HCT116 (cell line): Measurements from ENCODE around the gene CADPS. TPM values are rescaled to one million over a fixed set of nuclear protein-coding genes. Genes with fewer than 3 reads are reported as not detected.

ENCODE experiments used
- ATAC-seq: fragments of 200-7000 bp; cut with Tn5 transposase; 2 replicates; pipeline ENCODE4 v1.9.1; 2020; ENCODE audit warnings: mild to moderate bottlenecking, moderate library complexity
- BruUV-seq: library from RNA; stranded (reverse); fragments of 400-500 nt; replicated peaks from 2 replicates; lab custom pipeline; 2021; lab: Mats Ljungman, UMichigan
- CTCF ChIA-PET: fragments of 300-600 bp; sonication (Branson Sonifier 250); formaldehyde crosslinking; loops from one replicate; lab custom pipeline; 2021; ENCODE audit warnings: antibody characterized with exemption; lab: Charles Lee
- POLR2A ChIA-PET: fragments of 300-600, 350-600 bp; sonication (Branson Sonifier 250); formaldehyde crosslinking; loops from one replicate; lab custom pipeline; 2021; ENCODE audit warnings: antibody characterized with exemption; lab: Charles Lee
- RAD21 ChIA-PET, 2 experiments: fragments of 300-600 bp; sonication (Branson Sonifier 250); formaldehyde crosslinking; loops; one replicate each; lab custom pipeline; 2023; ENCODE audit warnings: low total read pairs in 2 of 2; ENCODE audit not compliant: uncharacterized antibody in 2 of 2, unreplicated experiment in 2 of 2, low non-redundant PET in 1 of 2; lab: Charles Lee
- DNase-seq: peaks from one replicate; pipeline ENCODE4 v3.0.0-alpha.2; 2010; ENCODE audit warnings: low read depth, low spot score
- H2AFZ ChIP-seq: fragments of 200-600 bp; shearing (Covaris generic), sonication (generic); 2 replicates; pipeline ENCODE4 v1.6.1; 2017; ENCODE audit warnings: low read depth, mixed run types, mixed read lengths, antibody characterized with exemption, low read length; ENCODE audit not compliant: poor library complexity, severe bottlenecking
- H3K27ac ChIP-seq: 2 replicates; pipeline ENCODE4 v1.5.1; 2012; ENCODE audit warnings: low read depth, low read length
- H3K27me3 ChIP-seq: fragments of 200-600 bp; sonication (generic); 2 replicates; pipeline ENCODE4 v1.6.1; 2016; ENCODE audit warnings: mixed run types, low read length, mixed read lengths; ENCODE audit not compliant: insufficient read depth
- H3K36me3 ChIP-seq, 2 experiments: fragments of 200-500 bp in 1 of 2; fragments of 200-600 bp in 1 of 2; sonication (Bioruptor generic) in 1 of 2; sonication (generic) in 1 of 2; 2 replicates each; pipeline versions ENCODE4 v1.5.1 to v1.6.1; 2014 to 2016; ENCODE audit warnings: low read length in 2 of 2, inconsistent platforms in 1 of 2, mixed read lengths in 1 of 2, mixed run types in 1 of 2; ENCODE audit not compliant: insufficient read depth in 2 of 2, control insufficient read depth in 1 of 2
- H3K4me1 ChIP-seq, 2 experiments: fragments of 200-600 bp in 1 of 2; sonication (generic) in 1 of 2; 2 replicates each; pipeline versions ENCODE4 v1.5.1 to v1.6.1; 2012 to 2017; ENCODE audit warnings: low read length in 2 of 2, inconsistent platforms in 1 of 2, mild to moderate bottlenecking in 1 of 2, mixed read lengths in 1 of 2, mixed run types in 1 of 2, moderate library complexity in 1 of 2; ENCODE audit not compliant: insufficient read depth in 2 of 2, control insufficient read depth in 1 of 2
- H3K4me2 ChIP-seq: fragments of 200-600 bp; sonication (generic); 2 replicates; pipeline ENCODE4 v1.6.1; 2017; ENCODE audit warnings: mixed run types, low read length, mixed read lengths
- H3K4me3 ChIP-seq, 2 experiments: fragments of 200-600 bp in 1 of 2; sonication (generic) in 1 of 2; replicated peaks in 1 of 2; 2 replicates each; pipeline ENCODE4 v1.5.1; 2011 to 2016; ENCODE audit warnings: low read length in 2 of 2, control low read depth in 1 of 2, low read depth in 1 of 2, mild to moderate bottlenecking in 1 of 2, mixed read lengths in 1 of 2, mixed run types in 1 of 2
- H3K79me2 ChIP-seq: fragments of 200-600 bp; sonication (generic); 2 replicates; pipeline ENCODE4 v1.6.1; 2017; ENCODE audit warnings: mild to moderate bottlenecking, mixed run types, low read length, moderate library complexity, mixed read lengths; ENCODE audit not compliant: insufficient read depth
- H3K9ac ChIP-seq: fragments of 200-600 bp; sonication (generic); 2 replicates; pipeline ENCODE4 v1.6.1; 2016; ENCODE audit warnings: low read length, mixed read lengths
- H3K9me2 ChIP-seq: fragments of 200-600 bp; sonication (generic), shearing (Covaris generic); 2 replicates; pipeline ENCODE4 v1.6.1; 2017; ENCODE audit warnings: mixed run types, mild to moderate bottlenecking, moderate library complexity; ENCODE audit not compliant: insufficient read depth
- H3K9me3 ChIP-seq, 2 experiments: fragments of 200-500 bp in 1 of 2; fragments of 200-600 bp in 1 of 2; sonication (Bioruptor generic) in 1 of 2; sonication (generic) in 1 of 2; 2 replicates each; pipeline ENCODE4 v1.6.1; 2014 to 2017; ENCODE audit warnings: low read length in 2 of 2, mixed read lengths in 2 of 2, inconsistent platforms in 1 of 2, low read depth in 1 of 2, mild to moderate bottlenecking in 1 of 2, mixed run types in 1 of 2, moderate library complexity in 1 of 2; ENCODE audit not compliant: control insufficient read depth in 1 of 2, insufficient read depth in 1 of 2
- H4K20me1 ChIP-seq: fragments of 200-600 bp; sonication (generic), shearing (Covaris generic); 2 replicates; pipeline ENCODE4 v1.6.1; 2017; ENCODE audit warnings: mixed run types, mild to moderate bottlenecking, moderate library complexity; ENCODE audit not compliant: insufficient read depth
- ATF3 ChIP-seq: IDR thresholded peaks from 2 replicates; pipeline ENCODE4 v1.6.1; 2012
- CBX3 ChIP-seq: IDR thresholded peaks from 2 replicates; pipeline ENCODE4 v1.6.1; 2012; ENCODE audit warnings: low read depth
- CEBPB ChIP-seq: IDR thresholded peaks from 2 replicates; pipeline ENCODE4 v1.6.1; 2012; ENCODE audit warnings: low read depth
- EGR1 ChIP-seq: IDR thresholded peaks from 2 replicates; pipeline ENCODE4 v1.6.1; 2012; ENCODE audit warnings: low read depth
- EZH2 ChIP-seq: fragments of 200-600 bp; sonication (generic); IDR thresholded peaks from 2 replicates; pipeline ENCODE4 v1.6.1; 2017; ENCODE audit warnings: antibody characterized with exemption, mixed run types
- EZH2phosphoT487 ChIP-seq: fragments of 200-600 bp; IDR thresholded peaks from 2 replicates; pipeline ENCODE4 v1.6.1; 2018; ENCODE audit warnings: antibody characterized with exemption, borderline replicate concordance
- FOSL1 ChIP-seq: IDR thresholded peaks from 2 replicates; pipeline ENCODE4 v1.6.1; 2012; ENCODE audit warnings: low read depth
- JUND ChIP-seq: IDR thresholded peaks from 2 replicates; pipeline ENCODE4 v1.6.1; 2012
- MAX ChIP-seq: IDR thresholded peaks from 2 replicates; pipeline ENCODE4 v1.6.1; 2012
- POLR2AphosphoS5 ChIP-seq: IDR thresholded peaks from 2 replicates; pipeline ENCODE4 v1.6.1; 2011; ENCODE audit warnings: mild to moderate bottlenecking, low read depth, low read length, moderate library complexity
- RAD21 ChIP-seq: IDR thresholded peaks from 2 replicates; pipeline ENCODE4 v1.6.1; 2012; ENCODE audit warnings: low read depth, mild to moderate bottlenecking
- SIN3A ChIP-seq: IDR thresholded peaks from 2 replicates; pipeline ENCODE4 v1.6.1; 2012; ENCODE audit warnings: low read depth
- YY1 ChIP-seq: IDR thresholded peaks from 2 replicates; pipeline ENCODE4 v1.6.1; 2011; ENCODE audit warnings: low read length, low read depth, moderate library complexity, mild to moderate bottlenecking; ENCODE audit not compliant: insufficient replicate concordance; ENCODE audit errors: extremely low read depth
- ZBTB33 ChIP-seq: IDR thresholded peaks from 2 replicates; pipeline ENCODE4 v1.6.1; 2011; ENCODE audit warnings: mild to moderate bottlenecking, low read length, moderate library complexity; ENCODE audit not compliant: insufficient replicate concordance; ENCODE audit errors: extremely low read depth
- ZFX ChIP-seq: fragments of 450-650 bp; IDR thresholded peaks from 2 replicates; pipeline ENCODE4 v1.6.1; 2017
- ZNF274 ChIP-seq: fragments of 200-500 bp; sonication (Bioruptor generic); IDR thresholded peaks from 2 replicates; pipeline ENCODE4 v1.6.1; 2014; ENCODE audit warnings: mild to moderate bottlenecking, low read depth, low read length, inconsistent platforms
- intact Hi-C: fragments of 100-400 bp; cut with micrococcal nuclease; formaldehyde crosslinking; loops from 2 replicates; pipeline ENCODE4 v1.10.0; 2022
- total RNA-seq: library from RNA; stranded (reverse); gene quantifications from one replicate; pipeline ENCODE4 v1.2.1, GENCODE V29; 2021; ENCODE audit not compliant: unreplicated experiment

CADPS gene
- total RNA-seq, 1 experiment from 2014 or later: not detected

GRCh38 chr3:62369476-62369743, 505.8 kb downstream of the CADPS start (continued):
- no peak for TF ChIP-seq ZBTB33

- POLR2A ChIA-PET: no interaction called here
- Histone ChIP-seq H3K9ac (no peak overlapping the region), H2AFZ (no peak overlapping the region), H3K4me1 (no peaks in the 10 kb centered on the region), H4K20me1 (no peaks in the 10 kb centered on the region), H3K79me2 (no peaks in the 10 kb centered on the region), H3K9me3 (no peaks in the 10 kb centered on the region), H3K36me3 (no peaks in the 10 kb centered on the region)
- RAD21 ChIA-PET: no interaction called here
- BruUV-seq: no TSS peak
- TF ChIP-seq CBX3: no peak
- TF ChIP-seq EGR1: no peak
- TF ChIP-seq MAX: no peak
- TF ChIP-seq POLR2AphosphoS5: no peak
- no peak for TF ChIP-seq YY1
- TF ChIP-seq ZFX: no peak
- TF ChIP-seq CEBPB: no peak
- no peak for TF ChIP-seq ATF3
- no peak for TF ChIP-seq RAD21
- no peak for TF ChIP-seq ZNF274
- TF ChIP-seq FOSL1: no peak
- TF ChIP-seq SIN3A: no peak
- TF ChIP-seq EZH2phosphoT487: no peak
- no peak for TF ChIP-seq EZH2
- no peak for TF ChIP-seq JUND
- TF ChIP-seq ZBTB33: no peak
- TF ChIP-seq, all 23 proteins: peak for 0
- Histone ChIP-seq H3K27ac (no peak overlapping the region), H3K4me3 (no peak overlapping the region), H3K9me2 (no peaks in the 10 kb centered on the region), H3K4me2 (no peak overlapping the region), H3K27me3 (peaks cover 12% of the 10 kb centered on the region)
- intact Hi-C loops: no loop called here
- ATAC-seq: no peak
- CTCF ChIA-PET: no interaction called here
- DNase-seq: no peak
These were observed 506.3 kb downstream of the CADPS start for GRCh38 chr3:62368705-62369475.
